GM10847 (cell line): ENCODE results near the gene VSTM2B.

Experiments used
- POLR2A ChIP-seq: IDR thresholded peaks from 2 replicates; pipeline ENCODE4 v1.6.1; 2011; ENCODE audit not compliant: insufficient read length; ENCODE audit errors: extremely low read depth

VSTM2B gene

GRCh38 chr19:29519931-29520330 is 5.9 kb upstream of the VSTM2B start:
- no peak for TF ChIP-seq POLR2A

GRCh38 chr19:29520390-29520789 is 5.4 kb upstream of the VSTM2B start:
- no peak for TF ChIP-seq POLR2A

DNA sequence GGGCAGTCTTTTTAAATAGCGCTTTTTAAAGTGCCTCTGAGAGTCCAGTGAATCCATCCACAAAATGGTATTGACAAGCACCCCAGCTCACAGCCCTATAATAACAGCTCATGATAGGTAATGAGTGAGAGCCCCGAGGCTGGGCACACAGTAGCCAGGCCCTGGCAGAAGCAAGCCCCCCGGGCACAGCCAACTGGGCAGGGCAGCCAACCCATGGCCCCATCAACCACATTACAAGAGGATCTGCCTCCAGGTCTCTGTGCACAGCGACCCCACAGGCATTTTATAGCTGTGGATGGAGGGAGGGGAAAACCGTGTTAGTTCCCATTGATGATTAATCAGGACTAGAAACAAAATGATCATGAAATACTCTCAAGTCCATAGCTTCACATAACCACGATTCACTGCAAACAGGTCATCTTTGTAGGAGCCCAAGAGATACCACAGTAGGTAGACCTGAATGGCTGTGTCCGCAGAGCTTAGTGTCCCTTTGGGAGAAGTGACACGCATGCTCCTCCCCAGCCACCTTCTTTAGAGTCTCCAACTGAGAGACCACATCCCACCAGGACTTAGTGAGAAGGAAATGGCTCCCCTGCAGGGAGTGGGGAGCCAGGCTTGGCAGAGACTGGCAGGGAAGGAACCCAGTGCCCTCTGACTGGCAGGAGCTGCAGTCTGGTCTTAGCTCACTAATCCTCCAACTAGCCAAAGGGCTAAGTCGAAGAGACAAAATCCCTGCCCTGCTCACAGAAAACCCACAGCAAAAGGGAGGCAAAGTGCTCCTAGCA is 4.3 kb upstream of the VSTM2B start:
- TF ChIP-seq POLR2A, result no peak

DNA sequence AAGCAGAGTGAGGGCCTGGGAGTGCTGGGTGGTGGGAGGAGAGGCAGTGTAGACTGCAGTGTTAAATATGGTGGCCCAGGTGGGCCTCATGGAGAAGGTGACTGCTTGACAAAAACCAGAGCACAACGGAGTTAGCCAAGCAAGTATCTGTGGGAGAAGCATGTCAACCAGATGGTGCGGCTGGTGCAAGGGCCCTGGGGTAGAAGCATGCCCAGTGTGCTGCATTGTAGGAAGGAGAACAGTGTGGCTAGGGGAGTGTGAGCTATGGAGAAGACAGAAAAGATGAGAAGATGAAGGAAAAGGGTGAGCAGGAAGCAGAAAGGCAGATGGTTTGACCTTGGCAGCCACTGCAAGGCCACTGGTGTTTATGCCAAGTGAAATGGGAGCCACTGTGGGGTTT is 2.2 kb upstream of the VSTM2B start:
- no peak for TF ChIP-seq POLR2A

DNA sequence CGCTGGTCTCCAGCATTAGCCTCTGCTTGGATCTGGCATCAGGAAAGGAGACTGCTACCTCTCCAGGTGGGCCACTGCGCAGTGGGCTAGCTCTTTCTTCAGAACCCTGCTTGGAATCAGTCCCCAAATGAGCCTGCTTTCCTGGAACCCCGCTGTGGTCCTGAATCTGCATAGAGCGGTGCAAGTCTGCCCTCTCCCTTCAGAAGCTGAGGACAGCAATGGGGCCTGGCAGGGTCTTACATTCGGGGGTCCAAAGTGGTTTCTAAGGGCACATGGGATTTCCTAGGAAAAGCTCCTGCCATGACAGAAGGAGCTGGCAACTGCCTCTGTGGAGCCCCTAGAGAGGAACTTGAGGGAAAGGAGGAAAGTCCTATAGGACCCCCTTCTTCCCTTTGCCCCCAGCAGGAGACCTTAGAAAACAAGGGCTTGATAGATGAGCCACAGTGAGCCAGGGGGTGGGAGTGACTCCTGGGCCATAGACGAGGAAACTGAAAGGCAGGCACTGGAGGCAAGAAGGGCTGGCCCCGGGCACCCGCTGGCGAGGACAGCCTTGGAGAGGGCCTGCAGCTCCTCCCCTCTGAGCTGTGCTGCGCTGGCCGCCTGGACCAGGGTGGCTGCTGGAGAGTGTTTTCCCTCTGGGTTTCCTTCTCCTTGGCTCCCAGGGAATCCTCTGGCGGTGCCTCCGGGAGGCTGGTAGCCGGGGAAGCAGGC is 1.4 kb upstream of the VSTM2B start:
- TF ChIP-seq POLR2A, result no peak

DNA sequence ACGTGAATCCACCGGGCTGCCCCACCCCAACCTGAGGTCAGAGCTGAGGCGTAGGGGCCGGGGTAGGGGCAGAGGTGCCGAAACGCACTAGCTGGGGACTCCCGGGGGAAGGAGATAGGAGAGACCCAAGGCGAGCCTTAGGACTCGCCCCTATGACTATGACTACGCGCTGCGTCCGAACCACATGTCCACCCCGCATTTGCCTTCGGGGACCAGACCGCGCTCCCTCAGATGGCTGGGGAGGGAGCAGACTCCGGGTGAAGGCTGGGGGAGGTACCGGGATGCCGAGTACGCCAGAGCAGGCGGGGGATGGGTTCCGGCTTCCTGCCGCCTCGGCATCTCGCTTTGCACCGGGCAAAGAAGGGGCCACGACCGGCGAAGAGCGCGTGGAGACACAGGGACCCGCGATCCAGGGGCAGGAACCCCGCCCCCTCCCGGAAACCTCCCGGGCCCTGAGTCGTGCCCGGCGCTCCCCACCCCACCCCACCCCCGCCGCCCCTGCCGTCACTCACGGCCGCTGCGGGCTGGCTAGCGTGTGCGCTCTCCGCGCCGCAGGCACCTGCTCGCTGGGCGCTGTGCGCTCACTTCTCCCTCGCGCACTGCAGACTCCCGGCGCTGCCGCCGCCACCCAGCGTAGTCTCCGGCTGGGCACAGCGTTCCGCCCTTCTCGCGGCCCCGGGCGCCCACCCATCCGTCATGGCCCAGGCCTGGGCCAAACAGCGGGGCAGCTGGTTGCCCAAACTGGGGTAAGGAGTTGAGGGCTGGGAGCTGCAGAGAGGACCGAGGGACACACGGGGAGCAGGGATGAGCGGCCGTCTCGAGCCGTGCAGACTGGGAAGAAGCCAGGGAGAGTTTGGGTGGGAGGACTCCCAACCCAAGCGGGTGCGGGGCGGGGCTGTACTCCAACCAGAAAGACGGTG is 622 bp upstream of the VSTM2B start:
- no peak for TF ChIP-seq POLR2A

GRCh38 chr19:29526730-29527499 is 1.1 kb downstream of the VSTM2B start:
- TF ChIP-seq POLR2A, result no peak

GRCh38 chr19:29527500-29528328 is 1.9 kb downstream of the VSTM2B start:
- no peak for TF ChIP-seq POLR2A

- no peak for TF ChIP-seq POLR2A
Observed at GRCh38 chr19:29528350-29528945, 2.7 kb downstream of the VSTM2B start.

DNA sequence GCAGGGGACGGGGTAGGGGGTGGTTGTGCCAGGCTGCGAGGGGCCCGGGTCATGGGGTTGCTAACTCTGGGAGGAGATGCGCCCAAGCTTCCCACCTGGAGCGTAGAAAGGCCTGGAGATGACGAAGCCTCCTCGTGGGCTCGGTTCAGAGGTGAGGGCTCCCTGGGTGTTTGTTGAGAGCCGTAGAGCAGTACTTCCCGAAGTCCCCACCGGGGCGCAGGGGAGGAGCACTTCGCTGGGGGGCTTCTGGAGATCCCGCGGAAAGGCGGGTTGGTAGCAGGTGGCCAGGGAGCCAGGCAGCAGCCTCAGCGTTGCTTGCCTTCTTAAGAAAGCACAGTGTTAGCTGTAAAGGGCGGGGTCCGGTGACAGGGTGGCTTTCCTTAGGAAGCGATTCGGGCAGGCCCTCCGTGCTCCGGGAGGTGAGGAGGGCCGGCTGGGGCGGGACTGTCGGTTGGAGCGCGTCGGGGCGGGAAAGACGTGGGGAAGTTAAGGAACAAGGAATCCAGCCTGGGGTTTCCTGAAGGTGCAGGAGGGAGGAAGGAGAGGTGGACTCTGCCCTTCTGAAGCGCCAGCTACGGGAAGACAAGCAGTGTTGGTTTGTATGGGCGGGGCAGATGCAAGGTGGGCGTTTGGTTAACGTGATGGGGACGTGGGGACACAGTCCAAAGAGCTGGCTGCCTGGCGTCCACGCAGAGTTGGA is 3.3 kb downstream of the VSTM2B start:
- TF ChIP-seq POLR2A, result no peak

DNA sequence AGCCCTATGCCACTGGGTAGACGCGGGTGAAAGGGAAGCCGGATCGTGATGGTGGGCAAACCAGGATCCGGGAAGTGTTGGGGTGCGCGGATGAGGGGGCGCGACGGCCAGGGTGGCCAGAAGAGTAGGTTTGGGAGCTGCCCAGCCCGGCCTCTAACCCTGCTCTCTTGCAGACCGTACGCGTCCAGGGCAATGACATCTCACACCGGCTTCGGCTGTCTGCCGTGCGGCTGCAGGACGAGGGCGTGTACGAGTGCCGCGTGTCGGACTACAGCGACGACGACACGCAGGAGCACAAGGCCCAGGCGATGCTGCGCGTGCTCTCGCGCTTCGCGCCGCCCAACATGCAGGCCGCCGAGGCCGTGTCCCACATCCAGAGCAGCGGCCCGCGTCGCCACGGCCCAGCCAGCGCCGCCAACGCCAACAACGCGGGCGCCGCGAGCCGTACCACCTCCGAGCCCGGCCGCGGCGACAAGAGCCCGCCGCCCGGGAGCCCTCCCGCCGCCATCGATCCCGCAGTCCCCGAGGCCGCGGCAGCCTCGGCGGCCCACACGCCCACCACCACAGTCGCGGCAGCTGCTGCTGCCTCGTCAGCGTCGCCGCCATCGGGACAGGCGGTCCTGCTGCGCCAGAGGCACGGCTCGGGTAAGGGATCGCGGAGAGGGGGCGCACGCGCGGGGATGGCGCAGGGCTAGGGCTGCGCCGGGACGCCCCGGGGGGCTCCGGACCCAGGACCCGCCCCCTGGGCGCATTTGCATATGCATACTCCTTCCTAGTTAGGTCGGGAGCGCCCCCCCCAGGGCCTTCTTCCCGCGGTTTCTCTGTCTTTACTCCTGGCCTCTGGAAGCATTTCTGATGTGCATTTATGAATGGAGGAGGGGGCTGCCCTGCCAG is 4.1 kb downstream of the VSTM2B start:
- TF ChIP-seq POLR2A, result no peak
